ENCODE results near the gene FAM83E. TPM values are rescaled to one million over a fixed set of nuclear protein-coding genes. Genes with fewer than 3 reads are reported as not detected.

FAM83E gene
- total RNA-seq, 1 donor from 2014 or later, result 10.2 TPM

- no peak for DNase-seq
Observed at GRCh38 chr19:48575931-48576622, 38.8 kb downstream of the FAM83E start.

GRCh38 chr19:48573163-48573505, 41.7 kb downstream of the FAM83E start:
- DNase-seq, result no peak

GRCh38 chr19:48571378-48572162, 43.3 kb downstream of the FAM83E start:
- DNase-seq, result no peak

- peak; percentile 72 for DNase-seq
Observed at GRCh38 chr19:48569814-48570213, 45.1 kb downstream of the FAM83E start.

- DNase-seq, result peak; percentile 81
Observed at GRCh38 chr19:48568345-48568886, 46.5 kb downstream of the FAM83E start.

DNA sequence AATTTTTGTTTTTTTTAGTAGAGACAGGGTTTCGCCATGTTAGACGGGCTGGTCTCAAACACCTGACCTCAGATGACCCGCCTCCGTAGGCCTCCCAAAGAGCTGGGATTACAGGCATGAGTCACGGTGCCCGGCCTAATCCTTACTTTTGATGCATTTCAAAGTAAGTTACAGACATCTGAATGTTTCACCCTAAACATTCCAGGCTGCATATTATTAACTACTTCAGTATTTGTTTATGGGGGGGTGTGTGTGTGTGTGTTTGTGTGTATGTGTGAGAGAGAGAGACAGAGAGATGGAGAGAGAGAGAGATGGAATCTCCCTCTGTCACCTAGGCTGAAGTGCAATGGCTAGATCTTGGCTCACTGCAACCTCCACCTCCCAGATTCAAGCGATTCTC, 49.8 kb downstream of the FAM83E start:
- DNase-seq, result no peak

Other genes with a start within 250 kb of the FAM83E start
- 54.1 TPM for gene KDELR1, start 223.5 kb downstream of the FAM83E start, total RNA-seq
- gene GRIN2D, start 221.4 kb downstream of the FAM83E start, total RNA-seq, result 0.41 TPM
- gene GRWD1, start 169.1 kb downstream of the FAM83E start, total RNA-seq, result 26.6 TPM
- gene KCNJ14, start 159.5 kb downstream of the FAM83E start, total RNA-seq, result 0.51 TPM
- gene CYTH2, start 145.7 kb downstream of the FAM83E start, total RNA-seq, result 39.1 TPM
- gene LMTK3, start 103.2 kb downstream of the FAM83E start, total RNA-seq, result 0.92 TPM
- 2.4 TPM for gene SULT2B1, start 62.9 kb downstream of the FAM83E start, total RNA-seq
- not detected for gene SPACA4, start 8.3 kb downstream of the FAM83E start, total RNA-seq
- 1,428 TPM for gene RPL18, start 4.1 kb upstream of the FAM83E start, total RNA-seq
- 9.2 TPM for gene SPHK2, start 4.4 kb upstream of the FAM83E start, total RNA-seq
- gene DBP, start 22.3 kb upstream of the FAM83E start, total RNA-seq, result 8.7 TPM
- gene CA11, start 31.1 kb upstream of the FAM83E start, total RNA-seq, result 3.7 TPM
- 0.21 TPM for gene NTN5, start 57.9 kb upstream of the FAM83E start, total RNA-seq
- gene FUT2, start 80.9 kb upstream of the FAM83E start, total RNA-seq, result 3.0 TPM
- 4.3 TPM for gene MAMSTR, start 104.6 kb upstream of the FAM83E start, total RNA-seq
- 24.1 TPM for gene RASIP1, start 125.5 kb upstream of the FAM83E start, total RNA-seq
- gene IZUMO1, start 131.8 kb upstream of the FAM83E start, total RNA-seq, result not detected
- gene FUT1, start 137.6 kb upstream of the FAM83E start, total RNA-seq, result 1.1 TPM
- not detected for gene FGF21, start 140.4 kb upstream of the FAM83E start, total RNA-seq
- 23.1 TPM for gene BCAT2, start 196.0 kb upstream of the FAM83E start, total RNA-seq
- gene HSD17B14, start 221.4 kb upstream of the FAM83E start, total RNA-seq, result 1.2 TPM

Measured in tongue (tissue), 2 donors.